CD1c-positive myeloid dendritic cell (primary cell): ENCODE measurements around the gene LARP7.
"Not testable (repeated sequence)": the region's sequence is repeated elsewhere in the genome, so short reads cannot be mapped to it uniquely, and the experiment has no call there.

Source experiments
- DNase-seq: peaks from one replicate; pipeline ENCODE4 v3.0.0-alpha.2; 2016; ENCODE audit errors: extremely low spot score

Gene LARP7

DNA sequence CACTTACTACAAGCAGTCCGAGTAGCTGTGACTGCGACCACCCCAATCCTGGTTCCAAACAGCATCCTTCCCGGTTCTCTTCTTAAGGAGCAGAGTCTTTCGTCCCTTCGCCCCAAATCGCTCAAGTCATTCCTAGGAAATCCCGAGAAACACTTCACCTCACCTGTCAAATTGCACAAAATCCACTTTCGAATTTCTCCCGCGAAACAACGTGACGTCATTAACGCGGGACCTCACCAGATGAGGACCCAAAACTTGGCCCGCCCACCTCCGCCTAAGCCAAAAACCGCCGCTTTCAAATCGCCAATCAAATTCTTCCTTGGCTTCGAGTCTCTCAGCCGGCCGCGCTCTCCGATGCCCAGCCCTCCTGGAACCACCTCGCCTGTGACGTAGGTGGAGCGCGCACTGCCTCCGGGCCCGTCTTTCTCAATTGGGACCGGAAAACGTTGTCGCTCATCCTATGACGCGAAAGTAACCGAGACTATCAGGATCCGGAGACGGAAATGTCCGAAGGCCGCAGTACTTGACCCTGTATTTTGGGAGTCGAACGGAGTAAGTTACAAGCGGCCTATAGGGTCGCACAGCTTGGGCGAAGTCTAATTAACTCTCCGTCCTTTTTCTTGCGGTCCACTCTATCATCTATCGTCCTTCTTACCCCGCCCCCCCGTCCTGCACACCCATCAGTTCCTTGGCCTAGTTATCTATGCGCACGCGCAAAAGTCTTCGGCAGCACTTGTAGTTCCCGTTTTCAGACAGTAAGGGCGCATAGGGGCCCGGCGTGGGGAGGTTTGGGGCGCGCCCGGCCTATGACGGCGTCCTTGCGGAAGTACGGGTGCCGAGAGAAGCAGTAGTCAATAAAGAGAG, at the start of gene LARP7, which contains the start of gene ZGRF1:
Gene LARP7, plus strand, starts transcription at position 456 of the 864 bp plus-strand sequence. CDS start 7,527 bp downstream, outside the sequence.
Gene ZGRF1, minus strand, starts transcription at position 222 of the 864 bp plus-strand sequence. CDS start 3,733 bp downstream, outside the sequence.
- peak; percentile 100 for DNase-seq

DNA sequence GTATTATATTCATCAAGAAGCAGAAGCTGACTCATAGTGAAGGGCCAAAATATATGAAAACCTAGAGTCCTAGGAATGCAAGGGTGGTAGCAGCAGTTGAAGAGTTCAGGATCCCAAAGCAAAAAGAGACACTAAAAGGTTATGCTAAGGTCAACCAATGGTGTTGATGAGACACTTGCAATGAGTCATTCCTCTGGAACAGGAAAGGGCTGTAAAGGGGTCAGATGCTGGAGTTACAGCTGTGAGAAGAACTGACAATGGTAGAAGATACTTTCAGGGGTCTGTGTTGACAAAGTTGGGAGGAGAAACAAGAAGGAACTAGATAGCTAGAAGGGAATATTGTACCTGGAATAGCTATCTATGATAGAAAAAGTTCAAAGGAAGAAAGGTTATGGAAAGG, 47.7 kb upstream of the LARP7 start:
- DNase-seq = no peak

GRCh38 chr4:112591593-112591992, 45.4 kb upstream of the LARP7 start:
- no peak for DNase-seq

- DNase-seq = no peak
These were observed 44.2 kb upstream of the LARP7 start for GRCh38 chr4:112592717-112593116.

DNA sequence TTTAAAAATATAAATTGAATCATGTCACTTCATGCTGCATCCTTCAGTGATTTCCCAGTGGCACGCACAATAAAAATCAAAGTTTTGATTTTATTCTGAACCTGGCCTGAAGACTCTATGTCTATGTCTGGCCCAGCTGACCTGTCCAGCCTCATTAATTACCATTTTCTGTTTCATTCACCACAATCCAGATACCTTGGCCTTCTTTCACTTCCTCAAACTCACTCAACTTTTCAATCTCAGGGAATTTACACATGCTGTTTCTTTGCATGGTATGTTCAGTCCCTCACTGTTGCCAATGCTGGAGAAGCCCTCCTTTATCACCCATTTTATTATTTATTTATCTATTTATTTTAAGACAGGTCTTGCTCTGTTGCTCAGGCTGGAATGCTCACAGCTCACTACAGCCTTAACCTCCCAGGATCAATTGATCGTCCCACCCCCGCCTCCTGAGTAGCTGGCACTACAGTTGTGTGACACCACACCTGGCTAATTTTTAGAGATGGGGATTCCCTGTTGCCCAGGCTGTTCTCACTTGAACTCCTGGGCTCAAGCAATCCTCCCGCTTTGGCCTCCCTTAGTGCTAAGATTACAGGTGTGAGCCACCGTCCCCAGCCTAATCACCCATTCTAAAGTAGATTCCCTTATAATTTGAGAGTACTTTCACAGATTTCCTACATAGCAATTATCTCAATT, 43.4 kb upstream of the LARP7 start:
- DNase-seq = no peak

- DNase-seq = no peak
These were observed 42.0 kb upstream of the LARP7 start for GRCh38 chr4:112594993-112595392.

GRCh38 chr4:112604589-112604988, 32.4 kb upstream of the LARP7 start:
- peak; percentile 52 for DNase-seq

GRCh38 chr4:112612814-112613213, 24.1 kb upstream of the LARP7 start:
- not testable (repeated sequence) for DNase-seq

GRCh38 chr4:112616984-112617383, 20.0 kb upstream of the LARP7 start:
- no peak for DNase-seq

- no peak for DNase-seq
These were observed 10.7 kb upstream of the LARP7 start for GRCh38 chr4:112626228-112626627.

DNA sequence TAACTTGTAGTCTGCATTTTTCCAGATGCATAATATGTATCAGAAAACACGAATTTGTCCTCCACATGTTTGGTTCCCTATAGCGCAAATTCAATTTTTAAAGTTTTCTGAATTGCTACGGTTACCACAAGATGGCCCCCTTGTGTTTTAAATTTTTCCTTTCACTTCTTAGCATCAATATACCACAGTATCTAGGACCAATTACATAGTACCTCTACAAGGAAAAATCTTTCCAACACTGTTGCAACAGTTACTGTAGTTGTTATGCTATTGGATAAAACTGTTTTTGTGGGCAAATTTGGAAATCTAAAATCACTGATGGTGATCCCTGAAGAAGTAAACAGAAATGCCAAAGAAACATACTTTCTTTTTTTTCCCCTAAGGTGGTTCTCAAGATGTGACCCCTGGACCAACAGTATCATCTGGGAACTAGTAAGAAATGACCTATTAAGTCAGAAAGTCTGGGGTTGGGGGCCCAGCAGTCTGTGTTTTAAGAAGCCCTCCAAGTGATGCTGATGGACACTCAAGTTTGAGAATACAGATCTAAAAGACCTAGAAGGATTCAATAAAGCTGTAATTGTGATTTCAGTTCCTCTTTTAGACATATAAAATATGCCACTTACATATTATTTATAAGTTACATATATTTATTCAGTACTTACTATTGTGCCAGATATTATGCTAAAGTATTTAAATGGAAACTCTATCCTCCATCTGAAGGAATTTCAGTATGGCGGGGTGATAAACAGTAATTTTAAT, 3.3 kb upstream of the LARP7 start:
- peak; percentile 38 for DNase-seq

DNA sequence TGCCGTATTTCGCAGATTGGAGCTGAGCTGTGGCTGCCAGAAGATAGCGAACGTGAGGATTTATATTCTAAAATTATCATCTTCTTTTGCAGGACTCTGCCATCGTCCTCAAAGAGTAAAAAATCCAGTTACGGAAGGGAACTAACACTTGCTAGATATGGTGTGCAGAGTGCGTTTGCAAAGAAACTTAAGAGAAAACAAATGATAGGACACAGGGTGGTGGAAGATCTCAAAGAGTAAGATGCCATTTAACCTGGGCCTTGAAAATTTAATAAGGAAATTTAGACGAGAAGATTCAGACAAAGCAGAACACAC, 566 bp downstream of the LARP7 start:
- DNase-seq = no peak

GRCh38 chr4:112642526-112642925, 5.6 kb downstream of the LARP7 start:
- no peak for DNase-seq

DNA sequence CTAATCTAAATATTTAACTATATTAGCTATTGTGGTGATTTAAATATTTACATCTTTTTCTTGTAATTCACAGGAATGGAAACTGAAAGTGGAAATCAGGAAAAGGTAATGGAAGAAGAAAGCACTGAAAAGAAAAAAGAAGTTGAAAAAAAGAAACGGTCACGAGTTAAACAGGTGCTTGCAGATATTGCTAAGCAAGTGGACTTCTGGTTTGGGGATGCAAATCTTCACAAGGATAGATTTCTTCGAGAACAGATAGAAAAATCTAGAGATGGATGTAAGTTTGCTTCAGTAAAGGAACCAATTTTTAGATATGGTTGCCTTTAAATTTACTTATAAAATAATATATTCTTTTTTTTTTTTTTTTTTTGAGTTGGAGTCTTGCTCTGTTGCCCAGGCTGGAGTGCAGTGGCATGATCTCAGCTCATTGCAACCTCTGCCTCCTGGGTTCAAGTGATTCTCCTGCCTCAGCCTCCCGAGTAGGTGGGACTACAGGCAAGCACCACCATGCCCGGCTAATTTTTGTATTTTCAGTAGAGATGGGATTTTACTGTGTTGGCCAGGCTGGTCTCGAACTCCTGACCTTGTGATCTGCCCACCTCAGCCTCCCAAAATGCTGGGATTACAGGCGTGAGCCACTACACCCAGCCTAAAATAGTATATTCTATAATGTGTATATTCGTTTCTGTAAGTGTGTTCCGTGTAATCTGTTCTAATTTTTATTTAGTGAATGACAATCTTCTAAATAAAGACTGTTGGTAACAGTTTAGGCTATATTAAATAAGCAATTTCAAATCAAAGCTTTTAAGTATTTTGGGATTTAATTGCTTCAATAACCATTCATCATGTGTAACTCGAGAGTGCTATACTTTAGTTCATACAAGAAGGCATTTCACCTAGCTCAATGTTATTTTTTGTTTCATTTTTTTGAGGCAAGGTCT, 7.9 kb downstream of the LARP7 start:
- not testable (repeated sequence) for DNase-seq

GRCh38 chr4:112645541-112646329, 8.8 kb downstream of the LARP7 start:
- DNase-seq = no peak

- DNase-seq = no peak
These were observed 9.9 kb downstream of the LARP7 start for GRCh38 chr4:112646632-112647537.

- DNase-seq = no peak
These were observed 10.8 kb downstream of the LARP7 start for GRCh38 chr4:112647785-112648184.

DNA sequence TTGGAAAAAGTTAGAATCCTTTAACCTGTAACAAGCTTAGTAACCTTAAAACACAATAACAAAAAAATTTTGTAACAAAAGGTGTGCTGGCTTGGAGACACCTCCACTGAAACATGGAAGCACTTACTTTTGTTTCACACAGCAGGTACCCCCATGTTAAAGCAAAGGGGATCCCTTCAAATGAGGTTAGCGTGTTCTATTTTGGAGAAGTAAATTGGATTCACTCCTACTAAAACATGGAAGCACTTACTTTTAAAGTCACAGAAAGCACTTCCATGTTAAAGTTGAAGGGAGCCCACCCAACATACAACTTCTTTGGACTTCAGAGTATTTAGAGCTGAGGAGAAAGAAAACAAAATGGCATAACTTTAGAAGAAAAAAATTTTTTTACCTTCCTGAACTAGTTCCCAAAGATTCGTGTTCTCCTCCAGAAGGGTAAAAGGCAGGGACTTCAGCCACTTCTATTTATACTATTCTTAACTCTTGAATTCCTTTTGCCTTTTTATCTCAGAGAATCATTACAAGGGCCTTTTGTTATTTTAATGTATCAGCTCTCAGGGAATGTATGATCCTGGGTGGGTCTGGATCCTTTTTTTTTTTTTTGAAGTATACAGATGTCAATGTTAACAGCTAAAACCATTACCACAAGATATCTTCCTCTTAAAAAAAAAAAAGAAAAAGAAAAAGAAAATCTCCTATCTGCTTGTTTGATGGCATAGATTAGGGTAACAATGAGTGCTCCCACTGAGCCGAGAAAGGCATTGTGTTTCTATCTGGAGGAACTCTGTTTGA, 11.5 kb downstream of the LARP7 start:
- DNase-seq = no peak

- DNase-seq = no peak
These were observed 12.1 kb downstream of the LARP7 start for GRCh38 chr4:112649055-112649408.
